Left cardiac atrium (tissue), 4 donors: ENCODE results near the gene FRAS1. TPM values are rescaled to one million over a fixed set of nuclear protein-coding genes. Genes with fewer than 3 reads are reported as not detected.
"Not testable (repeated sequence)": the region's sequence is repeated elsewhere in the genome, so short reads cannot be mapped to it uniquely, and the experiment has no call there.

Source experiments
- ATAC-seq, 2 donors: fragments of 200-7000 bp; cut with Tn5 transposase; one replicate each; pipeline ENCODE4 v1.9.1; 2020; ENCODE audit warnings: mild to moderate bottlenecking in 2 of 2, moderate library complexity in 2 of 2
- DNase-seq: peaks from one replicate; pipeline ENCODE4 v3.0.0-alpha.2; 2020
- intact Hi-C, 2 donors: fragments of 100-400 bp; cut with DNase I; formaldehyde crosslinking; loops; one replicate each; pipeline versions ENCODE4 v1.14.1 to v1.15.1; 2022 to 2023
- total RNA-seq, 2 donors: library from RNA; stranded (reverse); fragmentation: NEBNext Ultra II Directional; extraction: Animal tissue kit (Norgen Biotek cat#: 25700); gene quantifications; one replicate each; pipeline ENCODE4 v1.2.1, GENCODE V29; 2021
- donor health status: DM: no; HTN: yes; CAD: no.
- donor health status: DM: no; HTN: yes; CAD: no; lungs with severe emphysema.
- donor health status: DM: yes; HTN: yes; CAD: no.
- donor health status: Dilated cardiomyopathy.

FRAS1 gene
- total RNA-seq, 2 donors from 2014 or later = 5.0 to 5.2 TPM

- intact Hi-C loops = no loop called here
- ATAC-seq = no peak
- no peak for DNase-seq
Measured at GRCh38 chr4:78226279-78226678, 169.2 kb downstream of the FRAS1 start.

GRCh38 chr4:78227411-78228057 lies 170.4 kb downstream of the FRAS1 start:
- DNase-seq = no peak
- ATAC-seq = no peak
- intact Hi-C loops = no loop called here

GRCh38 chr4:78235800-78236199 lies 178.7 kb downstream of the FRAS1 start:
- intact Hi-C loops = loop anchor here in 1 of 2 donors (5.0 kb wide), 1 partner anchor 48 kb away; no protein-coding TSS in a partner anchor
- ATAC-seq (no peak), DNase-seq (no peak)

- no peak for DNase-seq
- intact Hi-C loops = loop anchor here in 1 of 2 donors (5.0 kb wide), 1 partner anchor 50 kb away; no protein-coding TSS in a partner anchor
- no peak for ATAC-seq
Measured at GRCh38 chr4:78237360-78237759, 180.2 kb downstream of the FRAS1 start.

- intact Hi-C loops = no loop called here
- no peak for ATAC-seq
- no peak for DNase-seq
Measured at GRCh38 chr4:78242071-78242470, 184.9 kb downstream of the FRAS1 start.

GRCh38 chr4:78244705-78245485 lies 187.8 kb downstream of the FRAS1 start:
- no peak for DNase-seq
- peak in 1 of 2 donors; percentile 49 for ATAC-seq
- intact Hi-C loops = no loop called here

- no peak for ATAC-seq
- intact Hi-C loops = no loop called here
- DNase-seq = no peak
Measured at GRCh38 chr4:78247536-78248285, 190.6 kb downstream of the FRAS1 start.

GRCh38 chr4:78250500-78250899 lies 193.4 kb downstream of the FRAS1 start:
- no peak for DNase-seq
- intact Hi-C loops = no loop called here
- no peak for ATAC-seq

GRCh38 chr4:78252773-78253172 lies 195.7 kb downstream of the FRAS1 start:
- intact Hi-C loops, ATAC-seq, DNase-seq: not testable (repeated sequence)

- intact Hi-C loops = no loop called here
Measured at GRCh38 chr4:78254893-78255292, 197.8 kb downstream of the FRAS1 start.

GRCh38 chr4:78265006-78265405 lies 207.9 kb downstream of the FRAS1 start:
- ATAC-seq (no peak), DNase-seq (no peak)
- intact Hi-C loops = no loop called here

More at GRCh38 chr4:78254893-78255292, 197.8 kb downstream of the FRAS1 start:
- ATAC-seq (no peak), DNase-seq (no peak)

- ATAC-seq (no peak), DNase-seq (no peak)
- intact Hi-C loops = no loop called here
Measured at GRCh38 chr4:78267790-78268189, 210.7 kb downstream of the FRAS1 start.

- no peak for DNase-seq
- ATAC-seq = peak; percentile 41 to 63
- intact Hi-C loops = no loop called here
Measured at GRCh38 chr4:78268597-78268996, 211.5 kb downstream of the FRAS1 start.

- intact Hi-C loops = not testable (repeated sequence)
Measured at GRCh38 chr4:78275450-78275849, 218.3 kb downstream of the FRAS1 start.

GRCh38 chr4:78286281-78286680 lies 229.2 kb downstream of the FRAS1 start:
- intact Hi-C loops = no loop called here
- ATAC-seq (no peak), DNase-seq (no peak)

More at GRCh38 chr4:78275450-78275849, 218.3 kb downstream of the FRAS1 start:
- ATAC-seq, DNase-seq: not testable (repeated sequence)

- intact Hi-C loops = no loop called here
- ATAC-seq (no peak), DNase-seq (no peak)
Measured at GRCh38 chr4:78288327-78288726, 231.2 kb downstream of the FRAS1 start.

- ATAC-seq = no peak
- intact Hi-C loops = no loop called here
- no peak for DNase-seq
Measured at GRCh38 chr4:78291277-78291676, 234.2 kb downstream of the FRAS1 start.

GRCh38 chr4:78292341-78292740 lies 235.2 kb downstream of the FRAS1 start:
- ATAC-seq = no peak
- intact Hi-C loops = no loop called here

GRCh38 chr4:78292856-78293255 lies 235.7 kb downstream of the FRAS1 start:
- ATAC-seq = no peak
- DNase-seq = no peak
- intact Hi-C loops = no loop called here

More at GRCh38 chr4:78292341-78292740, 235.2 kb downstream of the FRAS1 start:
- DNase-seq = no peak

- ATAC-seq = no peak
- intact Hi-C loops = no loop called here
- DNase-seq = no peak
Measured at GRCh38 chr4:78293348-78293747, 236.2 kb downstream of the FRAS1 start.
